ENCODE results near the gene TIGIT.

The TIGIT gene

GRCh38 chr3:114310695-114311094 lies 16.9 kb downstream of the TIGIT start:
- peak in 1 of 2 donors; percentile 32 for DNase-seq (ENCODE audit: low read depth in 2 of 2)

GRCh38 chr3:114313426-114313825 lies 19.6 kb downstream of the TIGIT start:
- DNase-seq (ENCODE audit: low read depth in 2 of 2) = no peak

GRCh38 chr3:114314282-114314681 lies 20.5 kb downstream of the TIGIT start:
- DNase-seq (ENCODE audit: low read depth in 2 of 2) = no peak

GRCh38 chr3:114318295-114318694 lies 24.5 kb downstream of the TIGIT start:
- peak; percentile 36 to 46 for DNase-seq (ENCODE audit: low read depth in 2 of 2)

- no peak for DNase-seq (ENCODE audit: low read depth in 2 of 2)
Observed at GRCh38 chr3:114319453-114319852, 25.6 kb downstream of the TIGIT start.

GRCh38 chr3:114320246-114320645 lies 26.4 kb downstream of the TIGIT start:
- no peak for DNase-seq (ENCODE audit: low read depth in 2 of 2)

GRCh38 chr3:114323546-114324254 lies 29.9 kb downstream of the TIGIT start:
- DNase-seq (ENCODE audit: low read depth in 2 of 2) = no peak

- no peak for DNase-seq (ENCODE audit: low read depth in 2 of 2)
Observed at GRCh38 chr3:114327665-114328064, 33.8 kb downstream of the TIGIT start.

GRCh38 chr3:114328345-114328744 lies 34.5 kb downstream of the TIGIT start:
- DNase-seq (ENCODE audit: low read depth in 2 of 2) = no peak

GRCh38 chr3:114329823-114330222 lies 36.0 kb downstream of the TIGIT start:
- no peak for DNase-seq (ENCODE audit: low read depth in 2 of 2)

- no peak for DNase-seq (ENCODE audit: low read depth in 2 of 2)
Observed at GRCh38 chr3:114331007-114331406, 37.2 kb downstream of the TIGIT start.

- no peak for DNase-seq (ENCODE audit: low read depth in 2 of 2)
Observed at GRCh38 chr3:114331710-114332109, 37.9 kb downstream of the TIGIT start.

- DNase-seq (ENCODE audit: low read depth in 2 of 2) = no peak
Observed at GRCh38 chr3:114332342-114333179, 38.7 kb downstream of the TIGIT start.

GRCh38 chr3:114333180-114333922 lies 39.5 kb downstream of the TIGIT start:
- no peak for DNase-seq (ENCODE audit: low read depth in 2 of 2)

- DNase-seq (ENCODE audit: low read depth in 2 of 2) = no peak
Observed at GRCh38 chr3:114333923-114334240, 40.1 kb downstream of the TIGIT start.

GRCh38 chr3:114336122-114336697 lies 42.4 kb downstream of the TIGIT start:
- no peak for DNase-seq (ENCODE audit: low read depth in 2 of 2)

GRCh38 chr3:114336857-114337256 lies 43.0 kb downstream of the TIGIT start:
- DNase-seq (ENCODE audit: low read depth in 2 of 2) = no peak

GRCh38 chr3:114338651-114339357 lies 45.0 kb downstream of the TIGIT start:
- DNase-seq (ENCODE audit: low read depth in 2 of 2) = no peak

GRCh38 chr3:114344492-114344891 lies 50.7 kb downstream of the TIGIT start:
- DNase-seq (ENCODE audit: low read depth in 2 of 2) = no peak

- DNase-seq (ENCODE audit: low read depth in 2 of 2) = no peak
Observed at GRCh38 chr3:114350271-114350670, 56.4 kb downstream of the TIGIT start.

- no peak for DNase-seq (ENCODE audit: low read depth in 2 of 2)
Observed at GRCh38 chr3:114350690-114351089, 56.9 kb downstream of the TIGIT start.

All from stimulated activated CD8-positive, alpha-beta memory T cell treated with anti-CD3 and anti-CD28 coated beads, Interleukin-15, amount 100 ng/mL, for 48 hours (primary cell).